HepG2 (cell line): ENCODE data around the gene ARL17B. TPM values are rescaled to one million over a fixed set of nuclear protein-coding genes. Genes with fewer than 3 reads are reported as not detected.
"Not testable (repeated sequence)": the region's sequence is repeated elsewhere in the genome, so short reads cannot be mapped to it uniquely, and the experiment has no call there.

ENCODE experiments used
- ATAC-seq: fragments of 200-7000 bp; cut with Tn5 transposase; 3 replicates; pipeline ENCODE4 v1.9.1; 2020; ENCODE audit warnings: mild to moderate bottlenecking, moderate library complexity
- BruUV-seq: library from RNA; stranded (reverse); fragments of 400-500 nt; replicated peaks from 2 replicates; lab custom pipeline; 2021; lab: Mats Ljungman, UMichigan
- CTCF ChIA-PET: fragments of 300-600 bp; formaldehyde crosslinking; extraction: SDS; loops from one replicate; lab custom pipeline; 2021; ENCODE audit warnings: low total read pairs, inconsistent platforms, low intra/inter-chr PET ratio; lab: Yijun Ruan, JAX
- POLR2A ChIA-PET: fragments of 350-600 bp; sonication (Branson Sonifier 250); formaldehyde crosslinking; loops from one replicate; lab custom pipeline; 2020; ENCODE audit warnings: antibody characterized with exemption, inconsistent platforms; lab: Yijun Ruan, JAX
- DNase-seq: peaks from one replicate; pipeline ENCODE4 v3.0.0-alpha.2; 2015; ENCODE audit warnings: low spot score
- FAIRE-seq: peaks from 3 replicates; lab custom pipeline; 2011; peaks lifted over from hg19 to GRCh38; lab: Jason Lieb, UNC
- H2AFZ ChIP-seq: one replicate; pipeline ENCODE4 v1.6.1; 2011; ENCODE audit warnings: low read length, inconsistent platforms
- H3K27ac ChIP-seq: fragments of 300-600 bp; 3 replicates; pipeline ENCODE4 v1.8.0; 2011; ENCODE audit warnings: mixed run types, mild to moderate bottlenecking, mixed read lengths, low read length, inconsistent platforms; ENCODE audit not compliant: insufficient read depth; ENCODE audit errors: extremely low read length
- H3K27me3 ChIP-seq, 2 experiments: fragments of 200-600 bp in 1 of 2; 2 replicates in 1 of 2; 3 replicates in 1 of 2; pipeline versions ENCODE4 v1.6.0 to v1.8.0; 2011; ENCODE audit warnings: low read length in 2 of 2, mild to moderate bottlenecking in 2 of 2, moderate library complexity in 2 of 2, inconsistent platforms in 1 of 2; ENCODE audit not compliant: insufficient read depth in 2 of 2, control insufficient read depth in 1 of 2
- H3K36me3 ChIP-seq, 2 experiments: fragments of 200-600 bp in 1 of 2; replicated peaks in 1 of 2; 2 replicates in 1 of 2; 3 replicates in 1 of 2; pipeline versions ENCODE4 v1.5.1 to v1.8.0; 2011; ENCODE audit warnings: low read length in 2 of 2, inconsistent platforms in 1 of 2; ENCODE audit not compliant: insufficient read depth in 2 of 2, control insufficient read depth in 1 of 2
- H3K4me1 ChIP-seq: 2 replicates; pipeline ENCODE4 v1.5.1; 2012; ENCODE audit warnings: low read length, inconsistent platforms; ENCODE audit not compliant: insufficient read depth
- H3K4me2 ChIP-seq: 2 replicates; pipeline ENCODE4 v1.6.0; 2011; ENCODE audit warnings: low read depth, low read length, inconsistent platforms
- H3K4me3 ChIP-seq, 3 experiments: fragments of 200-600 bp in 1 of 3; sonication (generic), shearing (Covaris generic) in 1 of 3; replicated peaks in 1 of 3; 2 replicates each; pipeline ENCODE4 v1.5.1; 2011 to 2016; ENCODE audit warnings: low read length in 3 of 3, inconsistent platforms in 2 of 3, low read depth in 2 of 3, mild to moderate bottlenecking in 2 of 3, control low read depth in 1 of 3, mixed read lengths in 1 of 3; ENCODE audit not compliant: insufficient read depth in 1 of 3
- H3K79me2 ChIP-seq: one replicate; pipeline ENCODE4 v1.6.1; 2011; ENCODE audit warnings: low read length, inconsistent platforms; ENCODE audit not compliant: insufficient read depth
- H3K9ac ChIP-seq: 2 replicates; pipeline ENCODE4 v1.6.0; 2011; ENCODE audit warnings: mild to moderate bottlenecking, low read depth, low read length, inconsistent platforms; ENCODE audit not compliant: insufficient read depth
- H3K9me3 ChIP-seq: 2 replicates; pipeline ENCODE4 v1.5.1; 2012; ENCODE audit warnings: mild to moderate bottlenecking, low read length
- H4K20me1 ChIP-seq: 2 replicates; pipeline ENCODE4 v1.6.0; 2011; ENCODE audit warnings: inconsistent platforms, mild to moderate bottlenecking, low read length, moderate library complexity; ENCODE audit not compliant: insufficient read depth
- RBFOX2 ChIP-seq: fragments of 200-400 bp; formaldehyde crosslinking; IDR thresholded peaks from 2 replicates; pipeline ENCODE4 v1.6.1; 2017; ENCODE audit warnings: low read depth, mild to moderate bottlenecking, low read length
- ZFY ChIP-seq: sonication (generic); formaldehyde crosslinking; IDR thresholded peaks from 2 replicates; pipeline ENCODE4 v1.4.0; 2020; ENCODE audit warnings: missing genetic modification reagents
- WGBS: methylation state at CpG from one replicate; pipeline ENCODE4 v1.1.6; 2017; ENCODE audit warnings: low lambda C conversion rate; 5-methylcytosine and 5-hydroxymethylcytosine counted together
- in situ Hi-C: cut with HindIII; loops from 2 replicates; pipeline ENCODE4 v1.10.0; 2017; ENCODE audit warnings: low pct_unique_long_range_greater_than_20kb; ENCODE audit not compliant: extremely low pct_ligation_motif_present
- intact Hi-C: fragments of 100-400 bp; cut with micrococcal nuclease; formaldehyde crosslinking; loops from one replicate; pipeline ENCODE4 v1.10.0; 2022; ENCODE audit not compliant: unreplicated experiment
- polyA plus RNA-seq, 8 experiments: library from polyadenylated mRNA; depleted of rRNA in 3 of 8; stranded (reverse) in 7 of 8; unstranded in 1 of 8; fragments of >200 nt; fragmentation: Illumina TruSeq in 4 of 8; extraction: Trizol in 4 of 8; gene quantifications; 2 replicates each; pipeline versions ENCODE4 v1.2.1 to v1.2.3, GENCODE V29; 2011 to 2016; ENCODE audit warnings: low read depth in 4 of 8, missing spikeins in 1 of 8, mixed read lengths in 1 of 8; ENCODE audit not compliant: insufficient read depth in 1 of 8
- small RNA-seq, 3 experiments: library from RNA; depleted of rRNA; stranded (forward); fragments of <200 nt; gene quantifications; one replicate each; pipeline ENCODE3, GENCODE V24; 2012; ENCODE audit warnings: low read depth in 2 of 3, low replicate concordance in 1 of 3; ENCODE audit not compliant: insufficient read length in 3 of 3, insufficient read depth in 2 of 3
- total RNA-seq, 5 experiments: library from RNA; depleted of rRNA; stranded (reverse); fragments of >200 nt; fragmentation: Illumina TruSeq; extraction: Trizol; gene quantifications; 2 replicates each; pipeline ENCODE4 v1.2.3, GENCODE V29; 2016; ENCODE audit warnings: low read depth in 1 of 5
- TF ChIP-seq, protein P1 (sequence below): sonication (generic); formaldehyde crosslinking; IDR thresholded peaks from 2 replicates; pipeline ENCODE4 v1.4.0; 2020; ENCODE audit warnings: missing genetic modification reagents

The ARL17B gene
- total and polyA plus RNA-seq, 2 of the 13 experiments (the other 11 are each of a cell fraction or from before 2014, with no cell fraction given): 14.2 to 25.8 TPM

- H3K27ac ChIP-seq, BruUV-seq, H3K9ac ChIP-seq, H3K4me2 ChIP-seq, intact Hi-C loops, FAIRE-seq, H3K79me2 ChIP-seq, H3K9me3 ChIP-seq, H3K4me1 ChIP-seq, H3K36me3 ChIP-seq, in situ Hi-C loops, H3K27me3 ChIP-seq, CTCF ChIA-PET, DNase-seq, POLR2A ChIA-PET, H4K20me1 ChIP-seq, H2AFZ ChIP-seq: not testable (repeated sequence)
- peak overlapping the region; percentile 58 to 72 (median 64); a peak in 5 of 6 replicates for H3K4me3 ChIP-seq
- WGBS: under 1% methylated on average over 18 of the region's 54 CpGs
- peak; percentile 20; the same call in 1 of the 2 replicates for TF ChIP-seq ZFY (CRISPR knock-in tag)
- TF ChIP-seq, protein P1, sequence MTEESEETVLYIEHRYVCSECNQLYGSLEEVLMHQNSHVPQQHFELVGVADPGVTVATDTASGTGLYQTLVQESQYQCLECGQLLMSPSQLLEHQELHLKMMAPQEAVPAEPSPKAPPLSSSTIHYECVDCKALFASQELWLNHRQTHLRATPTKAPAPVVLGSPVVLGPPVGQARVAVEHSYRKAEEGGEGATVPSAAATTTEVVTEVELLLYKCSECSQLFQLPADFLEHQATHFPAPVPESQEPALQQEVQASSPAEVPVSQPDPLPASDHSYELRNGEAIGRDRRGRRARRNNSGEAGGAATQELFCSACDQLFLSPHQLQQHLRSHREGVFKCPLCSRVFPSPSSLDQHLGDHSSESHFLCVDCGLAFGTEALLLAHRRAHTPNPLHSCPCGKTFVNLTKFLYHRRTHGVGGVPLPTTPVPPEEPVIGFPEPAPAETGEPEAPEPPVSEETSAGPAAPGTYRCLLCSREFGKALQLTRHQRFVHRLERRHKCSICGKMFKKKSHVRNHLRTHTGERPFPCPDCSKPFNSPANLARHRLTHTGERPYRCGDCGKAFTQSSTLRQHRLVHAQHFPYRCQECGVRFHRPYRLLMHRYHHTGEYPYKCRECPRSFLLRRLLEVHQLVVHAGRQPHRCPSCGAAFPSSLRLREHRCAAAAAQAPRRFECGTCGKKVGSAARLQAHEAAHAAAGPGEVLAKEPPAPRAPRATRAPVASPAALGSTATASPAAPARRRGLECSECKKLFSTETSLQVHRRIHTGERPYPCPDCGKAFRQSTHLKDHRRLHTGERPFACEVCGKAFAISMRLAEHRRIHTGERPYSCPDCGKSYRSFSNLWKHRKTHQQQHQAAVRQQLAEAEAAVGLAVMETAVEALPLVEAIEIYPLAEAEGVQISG (CRISPR knock-in tag): 0 out of 2 replicates have a peak, but pooled peaks have one; percentile 5
- TF ChIP-seq RBFOX2: 0 out of 2 replicates have a peak, but pooled peaks have one; percentile 32
- TF ChIP-seq, all 625 proteins: peak for 3; not testable (repeated sequence) for 622
- peak; percentile 71 for ATAC-seq
Measured at GRCh38 chr17:46224864-46225263, 136.7 kb downstream of the ARL17B start.

Small RNAs within 50 kb of the gene (small RNA-seq; reads per million reads assigned to genes)
- 0 reads per million in 3 experiments for gene RN7SL656P

Other genes with a start within 250 kb of the ARL17B start
- gene KANSL1, start 168.3 kb downstream of the ARL17B start, total RNA-seq (2016; rRNA removed; fragmentation: Illumina TruSeq; extraction: Trizol): 59.6 and 60.9 TPM in 2 replicates
- 22.8 and 24.0 TPM in 2 replicates for gene KANSL1, start 168.3 kb downstream of the ARL17B start, polyA plus RNA-seq (2011; rRNA removed)
- gene LRRC37A, start 66.6 kb downstream of the ARL17B start, total RNA-seq (2016; rRNA removed; fragmentation: Illumina TruSeq; extraction: Trizol): 0.67 and 0.97 TPM in 2 replicates
- gene LRRC37A, start 66.6 kb downstream of the ARL17B start, polyA plus RNA-seq (2011; rRNA removed): 1.0 and 1.3 TPM in 2 replicates
- gene LRRC37A2, start 150.7 kb upstream of the ARL17B start, total RNA-seq (2016; rRNA removed; fragmentation: Illumina TruSeq; extraction: Trizol): 2.1 and 3.4 TPM in 2 replicates
- gene LRRC37A2, start 150.7 kb upstream of the ARL17B start, polyA plus RNA-seq (2011; rRNA removed): 3.3 and 4.1 TPM in 2 replicates
- gene ARL17A, start 217.9 kb upstream of the ARL17B start, total RNA-seq (2016; rRNA removed; fragmentation: Illumina TruSeq; extraction: Trizol): 15.3 and 19.4 TPM in 2 replicates
- 17.5 and 18.8 TPM in 2 replicates for gene ARL17A, start 217.9 kb upstream of the ARL17B start, polyA plus RNA-seq (2011; rRNA removed)
- gene NSF, start 228.9 kb upstream of the ARL17B start, total RNA-seq (2016; rRNA removed; fragmentation: Illumina TruSeq; extraction: Trizol): 37.8 and 70.3 TPM in 2 replicates
- 21.0 and 21.9 TPM in 2 replicates for gene NSF, start 228.9 kb upstream of the ARL17B start, polyA plus RNA-seq (2011; rRNA removed)